Measurements from ENCODE around the gene SPAG9.
"Not testable (repeated sequence)": the region's sequence is repeated elsewhere in the genome, so short reads cannot be mapped to it uniquely, and the experiment has no call there.

Gene SPAG9

GRCh38 chr17:51132964-51133319, 12.3 kb upstream of the SPAG9 start:
- no peak for DNase-seq (ENCODE audit: low spot score)

GRCh38 chr17:51128076-51128475, 7.4 kb upstream of the SPAG9 start:
- no peak for DNase-seq (ENCODE audit: low spot score)

GRCh38 chr17:51124640-51125503, 4.2 kb upstream of the SPAG9 start:
- DNase-seq (ENCODE audit: low spot score): no peak

GRCh38 chr17:51122473-51123115, 1.9 kb upstream of the SPAG9 start:
- DNase-seq (ENCODE audit: low spot score): not testable (repeated sequence)

- DNase-seq (ENCODE audit: low spot score): peak; percentile 99
Measured at GRCh38 chr17:51121620-51122472, 1.2 kb upstream of the SPAG9 start.

- peak; percentile 56 for DNase-seq (ENCODE audit: low spot score)
Measured at GRCh38 chr17:51120357-51120738, 320 bp downstream of the SPAG9 start.

- peak; percentile 68 for DNase-seq (ENCODE audit: low spot score)
Measured at GRCh38 chr17:51119415-51120356, 982 bp downstream of the SPAG9 start.

- DNase-seq (ENCODE audit: low spot score): no peak
Measured at GRCh38 chr17:51118330-51119195, 2.1 kb downstream of the SPAG9 start.

GRCh38 chr17:51115179-51115578, 5.5 kb downstream of the SPAG9 start:
- no peak for DNase-seq (ENCODE audit: low spot score)

- not testable (repeated sequence) for DNase-seq (ENCODE audit: low spot score)
Measured at GRCh38 chr17:51112303-51113222, 8.1 kb downstream of the SPAG9 start.

GRCh38 chr17:51107778-51108177, 12.9 kb downstream of the SPAG9 start:
- DNase-seq (ENCODE audit: low spot score): no peak

GRCh38 chr17:51103451-51103850, 17.2 kb downstream of the SPAG9 start:
- DNase-seq (ENCODE audit: low spot score): no peak

- DNase-seq (ENCODE audit: low spot score): no peak
Measured at GRCh38 chr17:51103050-51103449, 17.6 kb downstream of the SPAG9 start.

GRCh38 chr17:51097708-51098446, 22.8 kb downstream of the SPAG9 start:
- DNase-seq (ENCODE audit: low spot score): no peak

GRCh38 chr17:51091635-51092034, 29.0 kb downstream of the SPAG9 start:
- no peak for DNase-seq (ENCODE audit: low spot score)

GRCh38 chr17:51088868-51089267, 31.8 kb downstream of the SPAG9 start:
- DNase-seq (ENCODE audit: low spot score): not testable (repeated sequence)

GRCh38 chr17:51088287-51088686, 32.4 kb downstream of the SPAG9 start:
- no peak for DNase-seq (ENCODE audit: low spot score)

GRCh38 chr17:51087072-51087757, 33.5 kb downstream of the SPAG9 start:
- no peak for DNase-seq (ENCODE audit: low spot score)
